ENCODE data around the gene SLC22A23. TPM values are rescaled to one million over a fixed set of nuclear protein-coding genes. Genes with fewer than 3 reads are reported as not detected.

SLC22A23 gene
- total RNA-seq, 1 donor from 2014 or later = 18.7 TPM

DNA sequence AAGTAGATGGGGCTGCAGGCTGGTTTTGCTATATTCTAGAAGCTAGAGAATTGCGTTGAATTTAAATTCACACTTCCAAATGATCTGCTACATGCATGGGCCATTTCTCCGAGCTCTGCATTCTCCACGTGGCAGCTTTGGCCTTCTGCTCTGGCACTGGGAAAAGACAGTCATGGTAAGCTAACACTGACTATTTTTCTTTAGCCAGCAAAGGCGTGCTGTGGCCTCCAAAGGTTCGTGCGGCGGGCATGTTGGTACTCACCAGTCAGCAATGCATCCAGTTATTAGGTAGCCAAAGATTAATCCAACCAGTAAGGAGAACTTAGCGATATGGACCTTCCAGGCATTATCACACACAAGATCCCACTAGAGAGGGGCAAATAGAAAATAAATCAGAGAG, 41.4 kb downstream of the SLC22A23 start:
- Histone ChIP-seq H3K36me3 (ENCODE audit: control insufficient read depth, insufficient read depth, low read length) (peaks cover 2% of the 10 kb centered on the region), H3K4me3 (ENCODE audit: low read depth, low read length) (no peak overlapping the region), H3K27me3 (ENCODE audit: control insufficient read depth, insufficient read depth, low read length) (no peaks in the 10 kb centered on the region)
- DNase-seq (ENCODE audit: low read depth) = no peak
- TF ChIP-seq, protein P1, sequence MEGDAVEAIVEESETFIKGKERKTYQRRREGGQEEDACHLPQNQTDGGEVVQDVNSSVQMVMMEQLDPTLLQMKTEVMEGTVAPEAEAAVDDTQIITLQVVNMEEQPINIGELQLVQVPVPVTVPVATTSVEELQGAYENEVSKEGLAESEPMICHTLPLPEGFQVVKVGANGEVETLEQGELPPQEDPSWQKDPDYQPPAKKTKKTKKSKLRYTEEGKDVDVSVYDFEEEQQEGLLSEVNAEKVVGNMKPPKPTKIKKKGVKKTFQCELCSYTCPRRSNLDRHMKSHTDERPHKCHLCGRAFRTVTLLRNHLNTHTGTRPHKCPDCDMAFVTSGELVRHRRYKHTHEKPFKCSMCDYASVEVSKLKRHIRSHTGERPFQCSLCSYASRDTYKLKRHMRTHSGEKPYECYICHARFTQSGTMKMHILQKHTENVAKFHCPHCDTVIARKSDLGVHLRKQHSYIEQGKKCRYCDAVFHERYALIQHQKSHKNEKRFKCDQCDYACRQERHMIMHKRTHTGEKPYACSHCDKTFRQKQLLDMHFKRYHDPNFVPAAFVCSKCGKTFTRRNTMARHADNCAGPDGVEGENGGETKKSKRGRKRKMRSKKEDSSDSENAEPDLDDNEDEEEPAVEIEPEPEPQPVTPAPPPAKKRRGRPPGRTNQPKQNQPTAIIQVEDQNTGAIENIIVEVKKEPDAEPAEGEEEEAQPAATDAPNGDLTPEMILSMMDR (IDR thresholded peaks at IDR 0.05; ENCODE audit: insufficient read depth, low read length, severe bottlenecking) = no peak
- FAIRE-seq = no peak

DNA sequence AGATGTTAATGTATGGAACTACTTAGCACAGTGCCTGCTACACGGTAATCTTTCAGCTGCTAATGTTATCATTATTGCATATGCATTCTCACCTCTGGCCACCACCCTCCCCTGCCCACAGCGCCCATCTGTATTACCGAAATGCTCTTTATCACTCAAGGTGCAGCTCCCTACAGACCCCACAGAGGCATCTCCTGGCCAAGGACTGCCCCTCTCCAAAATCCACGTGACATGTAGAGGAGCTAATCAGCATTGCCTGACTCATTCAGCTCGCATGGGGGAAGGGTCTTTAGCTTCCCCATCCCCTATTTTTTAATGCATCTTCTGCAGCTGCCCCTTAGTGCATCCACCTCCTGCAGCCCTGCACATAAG, 41.8 kb downstream of the SLC22A23 start:
- Histone ChIP-seq H3K27me3 (ENCODE audit: control insufficient read depth, insufficient read depth, low read length) (no peaks in the 10 kb centered on the region), H3K36me3 (ENCODE audit: control insufficient read depth, insufficient read depth, low read length) (peaks cover 2% of the 10 kb centered on the region), H3K4me3 (ENCODE audit: low read depth, low read length) (no peak overlapping the region)
- TF ChIP-seq, protein P1 (IDR thresholded peaks at IDR 0.05; ENCODE audit: insufficient read depth, low read length, severe bottlenecking) = no peak
- FAIRE-seq (no peak), DNase-seq (ENCODE audit: low read depth) (no peak)

DNA sequence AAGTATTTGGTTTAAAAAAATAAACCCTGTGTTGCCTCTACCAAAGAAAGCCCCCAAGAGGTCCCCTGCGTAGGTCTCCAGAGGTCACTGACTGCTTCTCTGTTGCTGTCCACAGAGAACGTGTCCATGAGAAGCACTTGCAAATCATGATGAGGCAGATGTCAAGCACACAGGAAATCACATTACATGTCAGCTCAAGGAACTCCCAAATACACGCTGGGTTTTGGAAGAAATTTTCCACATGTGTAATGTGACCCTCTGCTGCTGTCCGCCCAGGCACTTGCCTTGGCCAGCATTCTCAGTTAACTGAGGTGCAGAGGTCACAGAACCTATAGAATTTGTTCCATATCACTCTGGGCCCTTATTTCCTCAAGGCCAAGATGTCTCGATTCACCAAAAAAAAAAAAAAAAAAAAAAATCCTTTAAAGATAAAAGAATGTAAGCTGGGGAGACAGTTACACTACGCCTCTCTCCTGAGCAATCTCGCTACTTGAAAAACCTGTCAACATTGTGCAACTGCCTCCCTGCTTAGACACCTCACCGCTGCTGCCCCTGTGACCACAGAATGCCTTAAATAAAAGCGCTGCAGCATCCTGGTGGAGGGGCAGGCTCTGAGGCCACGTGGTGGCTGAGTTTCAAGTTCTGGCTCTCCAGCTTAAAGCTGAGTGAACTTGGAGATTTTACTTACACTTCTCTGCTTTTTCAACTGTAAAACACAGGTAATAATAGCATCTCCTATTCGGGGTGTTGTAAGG, 42.3 kb downstream of the SLC22A23 start:
- TF ChIP-seq, protein P1 (IDR thresholded peaks at IDR 0.05; ENCODE audit: insufficient read depth, low read length, severe bottlenecking) = no peak
- H3K27me3 ChIP-seq (ENCODE audit: control insufficient read depth, insufficient read depth, low read length) = no peaks in the 10 kb centered on the region
- FAIRE-seq (no peak), DNase-seq (ENCODE audit: low read depth) (peak; percentile 91)
- H3K4me3 ChIP-seq (ENCODE audit: low read depth, low read length) = no peak overlapping the region
- H3K36me3 ChIP-seq (ENCODE audit: control insufficient read depth, insufficient read depth, low read length) = peaks cover 2% of the 10 kb centered on the region

DNA sequence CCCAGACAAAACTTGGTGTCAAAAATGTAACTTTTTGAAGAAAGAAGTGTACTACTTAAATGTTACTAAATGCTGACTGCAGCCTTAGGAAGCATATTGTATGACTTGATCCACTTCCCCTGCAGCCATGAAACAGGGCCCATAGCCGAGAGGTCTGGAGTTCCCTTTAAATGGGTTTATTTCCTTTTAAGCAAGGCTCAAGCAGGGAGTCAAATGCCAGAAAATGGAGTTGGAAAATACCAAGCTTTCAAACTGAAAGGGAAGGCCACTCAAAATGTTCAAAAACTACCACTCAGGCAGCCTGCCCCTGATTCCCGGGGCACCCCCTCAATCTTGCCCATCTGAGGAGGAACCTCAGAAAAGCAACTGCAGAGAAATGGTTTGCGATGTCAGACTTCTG, 43.3 kb downstream of the SLC22A23 start:
- Histone ChIP-seq H3K4me3 (ENCODE audit: low read depth, low read length) (no peak overlapping the region), H3K27me3 (ENCODE audit: control insufficient read depth, insufficient read depth, low read length) (no peaks in the 10 kb centered on the region), H3K36me3 (ENCODE audit: control insufficient read depth, insufficient read depth, low read length) (peaks cover 2% of the 10 kb centered on the region)
- TF ChIP-seq, protein P1 (IDR thresholded peaks at IDR 0.05; ENCODE audit: insufficient read depth, low read length, severe bottlenecking) = no peak
- FAIRE-seq = no peak
- DNase-seq (ENCODE audit: low read depth) = no peak

DNA sequence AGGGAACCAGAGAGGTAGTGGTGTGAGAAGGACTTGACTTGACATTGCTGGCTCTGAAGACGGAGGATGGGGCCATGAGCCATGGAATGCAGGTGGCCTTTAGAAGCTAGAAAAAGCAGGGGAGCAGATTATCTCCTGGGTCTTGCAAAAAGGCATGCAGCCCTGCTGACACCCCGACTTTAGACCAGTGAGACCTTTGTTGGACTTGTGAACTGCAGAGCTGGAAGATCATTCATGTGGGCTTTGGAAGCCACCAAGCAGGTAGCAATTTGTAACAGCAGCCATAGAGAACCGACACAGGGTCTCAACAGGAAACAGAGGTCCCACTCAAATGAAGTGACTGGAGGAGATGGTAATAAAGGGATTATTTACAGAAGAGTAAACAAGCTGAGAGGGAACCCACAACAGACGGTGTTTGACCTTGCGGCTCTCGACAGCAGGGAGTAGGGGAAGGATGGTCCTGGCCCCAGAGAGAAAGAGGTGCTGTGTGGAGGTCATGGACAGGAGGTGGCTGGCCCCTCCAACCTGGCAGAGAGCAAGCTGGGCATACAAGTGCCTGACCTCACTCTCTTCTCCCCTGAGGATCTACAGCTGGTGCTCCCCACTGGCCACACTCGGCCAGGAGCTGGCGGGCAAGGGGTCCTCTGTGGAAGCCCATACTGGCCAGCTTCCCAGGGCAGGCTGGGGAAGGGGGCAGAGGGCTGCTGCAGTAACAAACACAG, 43.9 kb downstream of the SLC22A23 start:
- H3K27me3 ChIP-seq (ENCODE audit: control insufficient read depth, insufficient read depth, low read length) = no peaks in the 10 kb centered on the region
- peaks cover 3% of the 10 kb centered on the region for H3K36me3 ChIP-seq (ENCODE audit: control insufficient read depth, insufficient read depth, low read length)
- TF ChIP-seq, protein P1 (IDR thresholded peaks at IDR 0.05; ENCODE audit: insufficient read depth, low read length, severe bottlenecking) = no peak
- DNase-seq (ENCODE audit: low read depth) (no peak), FAIRE-seq (no peak)
- H3K4me3 ChIP-seq (ENCODE audit: low read depth, low read length) = no peak overlapping the region

Measured in bronchial epithelial cell (primary cell).